NCI-H2107 treated with DMSO at 0.1 percent for 48 hours (cell line): ENCODE data around the gene BSN.
A peak's percentile ranks its signal among the peaks of the same experiment; 100 is the strongest.

Experiments
- DNase-seq: peaks from one replicate; lab custom pipeline; 2025; ENCODE audit not compliant: unreplicated experiment; lab: John Stamatoyannopoulos, UW

The BSN gene

GRCh38 chr3:49553692-49554632 is at the start of gene BSN:
TSS of gene BSN (plus strand) at chr3:49554477. CDS start at chr3:49554603, 126 bp downstream.
- DNase-seq, result peak; percentile 58

GRCh38 chr3:49506906-49507305 is 47.4 kb upstream of the BSN start:
- no peak for DNase-seq

- DNase-seq, result no peak
Measured at GRCh38 chr3:49509028-49509561, 45.2 kb upstream of the BSN start.

- DNase-seq, result no peak
Measured at GRCh38 chr3:49511639-49512038, 42.6 kb upstream of the BSN start.

- DNase-seq, result no peak
Measured at GRCh38 chr3:49512781-49513355, 41.4 kb upstream of the BSN start.

- no peak for DNase-seq
Measured at GRCh38 chr3:49513494-49514124, 40.7 kb upstream of the BSN start.

GRCh38 chr3:49518016-49518415 is 36.3 kb upstream of the BSN start:
- DNase-seq, result no peak

GRCh38 chr3:49518441-49518840 is 35.8 kb upstream of the BSN start:
- DNase-seq, result no peak

- DNase-seq, result no peak
Measured at GRCh38 chr3:49519296-49519695, 35.0 kb upstream of the BSN start.

GRCh38 chr3:49519916-49520385 is 34.3 kb upstream of the BSN start:
- no peak for DNase-seq

GRCh38 chr3:49523756-49524747 is 30.2 kb upstream of the BSN start:
- DNase-seq, result no peak

- no peak for DNase-seq
Measured at GRCh38 chr3:49529567-49529966, 24.7 kb upstream of the BSN start.

GRCh38 chr3:49530231-49530630 is 24.0 kb upstream of the BSN start:
- DNase-seq, result no peak

- DNase-seq, result no peak
Measured at GRCh38 chr3:49530701-49531100, 23.6 kb upstream of the BSN start.

GRCh38 chr3:49531218-49531617 is 23.1 kb upstream of the BSN start:
- no peak for DNase-seq

GRCh38 chr3:49531715-49532114 is 22.6 kb upstream of the BSN start:
- no peak for DNase-seq

GRCh38 chr3:49533031-49533430 is 21.2 kb upstream of the BSN start:
- no peak for DNase-seq

GRCh38 chr3:49533786-49534519 is 20.3 kb upstream of the BSN start:
- no peak for DNase-seq

GRCh38 chr3:49534581-49535441 is 19.5 kb upstream of the BSN start:
- peak; percentile 1 for DNase-seq
